ENCODE data around the gene AJAP1.

The AJAP1 gene

GRCh38 chr1:4653796-4654725 is at the start of gene AJAP1:
AJAP1 (plus strand) TSS chr1:4654609; CDS start chr1:4655426, 817 bp downstream.
- DNase-seq (ENCODE audit: extremely low read depth, low read depth), result no peak

GRCh38 chr1:4605158-4605557 is 49.3 kb upstream of the AJAP1 start:
- DNase-seq (ENCODE audit: extremely low read depth, low read depth), result no peak
- TF ChIP-seq CTCF (IDR thresholded peaks at IDR 0.05; ENCODE audit: low read depth, low read length), result no peak

More at GRCh38 chr1:4653796-4654725, at the start of gene AJAP1:
- no peak for TF ChIP-seq CTCF (IDR thresholded peaks at IDR 0.05; ENCODE audit: low read depth, low read length)

- DNase-seq (ENCODE audit: extremely low read depth, low read depth), result no peak
- no peak for TF ChIP-seq CTCF (IDR thresholded peaks at IDR 0.05; ENCODE audit: low read depth, low read length)
Observed at GRCh38 chr1:4611563-4612341, 42.7 kb upstream of the AJAP1 start.

- TF ChIP-seq CTCF (IDR thresholded peaks at IDR 0.05; ENCODE audit: low read depth, low read length), result no peak
- DNase-seq (ENCODE audit: extremely low read depth, low read depth), result no peak
Observed at GRCh38 chr1:4612991-4613390, 41.4 kb upstream of the AJAP1 start.

GRCh38 chr1:4613606-4614370 is 40.6 kb upstream of the AJAP1 start:
- no peak for TF ChIP-seq CTCF (IDR thresholded peaks at IDR 0.05; ENCODE audit: low read depth, low read length)
- DNase-seq (ENCODE audit: extremely low read depth, low read depth), result no peak

GRCh38 chr1:4614371-4615137 is 39.9 kb upstream of the AJAP1 start:
- DNase-seq (ENCODE audit: extremely low read depth, low read depth), result no peak

More at GRCh38 chr1:4614371-4615137, 39.9 kb upstream of the AJAP1 start:
- TF ChIP-seq CTCF (IDR thresholded peaks at IDR 0.05; ENCODE audit: low read depth, low read length), result no peak

Measured in AG09319 (cell line).